ENCODE results near the gene TBC1D5. TPM values are rescaled to one million over a fixed set of nuclear protein-coding genes. Genes with fewer than 3 reads are reported as not detected.

TBC1D5 gene
- total and polyA plus RNA-seq, 2 donors (not counting 1 experiment from before 2014, with no cell fraction given): 22.6 to 111 TPM

Small RNA genes lying within 50 kb of the gene (small RNA-seq; reads per million reads assigned to genes)
- gene AC104451.1 (ENCODE audit: insufficient read length, low read depth, low replicate concordance) (not detected), gene RNU7-10P (ENCODE audit: insufficient read length, low read depth, low replicate concordance) (not detected)

All from B cell (primary cell).